HG03095 (cell line): ENCODE results near the gene PFDN1.
"Not testable (repeated sequence)": the region's sequence is repeated elsewhere in the genome, so short reads cannot be mapped to it uniquely, and the experiment has no call there.

Experiments
- ATAC-seq: cut with Tn5 transposase; IDR thresholded peaks from one replicate; pipeline ENCODE4 v1.9.1; 2021; ENCODE audit warnings: moderate library complexity; ENCODE audit not compliant: unreplicated experiment

The PFDN1 gene

GRCh38 chr5:140219068-140219991 lies 83.6 kb downstream of the PFDN1 start:
- no peak for ATAC-seq

GRCh38 chr5:140217299-140218026 lies 85.4 kb downstream of the PFDN1 start:
- ATAC-seq, result no peak

- ATAC-seq, result no peak
Observed at GRCh38 chr5:140216478-140217074, 86.3 kb downstream of the PFDN1 start.

GRCh38 chr5:140215276-140215675 lies 87.6 kb downstream of the PFDN1 start:
- no peak for ATAC-seq

- no peak for ATAC-seq
Observed at GRCh38 chr5:140214831-140215230, 88.1 kb downstream of the PFDN1 start.

GRCh38 chr5:140213370-140213983 lies 89.4 kb downstream of the PFDN1 start:
- ATAC-seq, result peak; percentile 75

GRCh38 chr5:140208065-140208464 lies 94.8 kb downstream of the PFDN1 start:
- ATAC-seq, result no peak

GRCh38 chr5:140207250-140207964 lies 95.5 kb downstream of the PFDN1 start:
- no peak for ATAC-seq

- no peak for ATAC-seq
Observed at GRCh38 chr5:140205952-140206351, 96.9 kb downstream of the PFDN1 start.

GRCh38 chr5:140205216-140205615 lies 97.7 kb downstream of the PFDN1 start:
- ATAC-seq, result no peak

GRCh38 chr5:140202610-140203009 lies 100.3 kb downstream of the PFDN1 start:
- no peak for ATAC-seq

GRCh38 chr5:140202078-140202477 lies 100.8 kb downstream of the PFDN1 start:
- no peak for ATAC-seq

GRCh38 chr5:140198915-140199314 lies 104.0 kb downstream of the PFDN1 start:
- ATAC-seq, result not testable (repeated sequence)

- ATAC-seq, result no peak
Observed at GRCh38 chr5:140197023-140197422, 105.9 kb downstream of the PFDN1 start.

GRCh38 chr5:140196115-140196814 lies 106.6 kb downstream of the PFDN1 start:
- no peak for ATAC-seq
